ENCODE data around the gene RAET1G.

DNA sequence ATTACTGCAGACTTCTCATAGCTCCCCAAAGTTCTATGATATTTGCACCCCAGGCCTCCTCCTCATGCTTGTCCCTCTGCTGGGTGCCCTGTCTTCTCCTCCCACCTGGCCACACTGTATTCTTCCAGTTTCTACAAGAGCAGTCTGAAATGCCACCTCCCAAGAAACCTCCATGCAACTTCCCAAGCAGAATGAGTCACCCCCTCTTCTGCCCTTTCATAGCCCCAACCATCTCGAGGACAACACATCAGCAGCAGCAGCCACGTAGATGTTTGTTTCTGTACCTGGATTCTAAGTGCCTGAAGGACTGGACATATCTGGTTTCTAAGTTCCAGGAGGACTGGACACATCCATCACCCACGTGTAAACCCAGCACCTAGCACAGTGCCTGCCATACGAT is 12.3 kb upstream of the RAET1G start:
- TF ChIP-seq, protein P1, sequence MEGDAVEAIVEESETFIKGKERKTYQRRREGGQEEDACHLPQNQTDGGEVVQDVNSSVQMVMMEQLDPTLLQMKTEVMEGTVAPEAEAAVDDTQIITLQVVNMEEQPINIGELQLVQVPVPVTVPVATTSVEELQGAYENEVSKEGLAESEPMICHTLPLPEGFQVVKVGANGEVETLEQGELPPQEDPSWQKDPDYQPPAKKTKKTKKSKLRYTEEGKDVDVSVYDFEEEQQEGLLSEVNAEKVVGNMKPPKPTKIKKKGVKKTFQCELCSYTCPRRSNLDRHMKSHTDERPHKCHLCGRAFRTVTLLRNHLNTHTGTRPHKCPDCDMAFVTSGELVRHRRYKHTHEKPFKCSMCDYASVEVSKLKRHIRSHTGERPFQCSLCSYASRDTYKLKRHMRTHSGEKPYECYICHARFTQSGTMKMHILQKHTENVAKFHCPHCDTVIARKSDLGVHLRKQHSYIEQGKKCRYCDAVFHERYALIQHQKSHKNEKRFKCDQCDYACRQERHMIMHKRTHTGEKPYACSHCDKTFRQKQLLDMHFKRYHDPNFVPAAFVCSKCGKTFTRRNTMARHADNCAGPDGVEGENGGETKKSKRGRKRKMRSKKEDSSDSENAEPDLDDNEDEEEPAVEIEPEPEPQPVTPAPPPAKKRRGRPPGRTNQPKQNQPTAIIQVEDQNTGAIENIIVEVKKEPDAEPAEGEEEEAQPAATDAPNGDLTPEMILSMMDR (IDR thresholded peaks at IDR 0.05), result no peak
- no peak for TF ChIP-seq EZH2 (IDR thresholded peaks at IDR 0.05; ENCODE audit: borderline replicate concordance, insufficient read depth, low read depth, low read length, poor library complexity, severe bottlenecking)

Measured in B cell (primary cell).